Suprapubic skin (tissue), 4 donors: ENCODE measurements around the gene DOCK6. TPM values are rescaled to one million over a fixed set of nuclear protein-coding genes. Genes with fewer than 3 reads are reported as not detected.

Experiments used
- DNase-seq, 2 donors: peaks; one replicate each; pipeline ENCODE4 v3.0.0-alpha.2; 2019; ENCODE audit warnings: low spot score in 2 of 2
- H3K27ac ChIP-seq: fragments of 200-600 bp; sonication (generic); one replicate; pipeline ENCODE4 v1.5.1; 2019
- H3K27me3 ChIP-seq: fragments of 200-600 bp; sonication (generic); one replicate; pipeline ENCODE4 v1.5.1; 2019
- H3K36me3 ChIP-seq: fragments of 200-600 bp; sonication (generic); one replicate; pipeline ENCODE4 v1.5.1; 2019
- H3K4me1 ChIP-seq: fragments of 200-600 bp; sonication (generic); one replicate; pipeline ENCODE4 v1.5.1; 2019
- H3K4me3 ChIP-seq: fragments of 200-600 bp; sonication (generic); one replicate; pipeline ENCODE4 v1.5.1; 2019; ENCODE audit warnings: mild to moderate bottlenecking
- H3K9me3 ChIP-seq: fragments of 200-600 bp; sonication (generic); one replicate; pipeline ENCODE4 v1.5.1; 2019
- EP300 ChIP-seq: sonication (generic); formaldehyde crosslinking; IDR thresholded peaks from one replicate; pipeline ENCODE4 v1.6.1; 2017; ENCODE audit warnings: antibody characterized with exemption
- POLR2A ChIP-seq, 2 donors: fragments of 450-650 bp; IDR thresholded peaks; one replicate each; pipeline ENCODE4 v1.6.1; 2017; ENCODE audit warnings: antibody characterized with exemption in 2 of 2, mild to moderate bottlenecking in 2 of 2, moderate library complexity in 2 of 2
- POLR2AphosphoS5 ChIP-seq, 3 donors: sonication (generic); formaldehyde crosslinking; IDR thresholded peaks; one replicate each; pipeline ENCODE4 v1.6.1; 2017; ENCODE audit warnings: antibody characterized with exemption in 3 of 3
- WGBS: methylation state at CpG from one replicate; pipeline ENCODE4 v1.1.5; 2018; 5-methylcytosine and 5-hydroxymethylcytosine counted together
- total RNA-seq, 4 donors: library from RNA; depleted of rRNA; stranded (reverse); fragments of >200 nt; gene quantifications; one replicate each; pipeline ENCODE4 v1.1.0, GENCODE V29; 2016
- TF ChIP-seq, protein P1 (sequence below), 2 donors: fragments of 200-600 bp in 1 of 2; fragments of 450-650 bp in 1 of 2; sonication (generic) in 1 of 2; IDR thresholded peaks; one replicate each; pipeline ENCODE4 v1.5.1; 2016 to 2019; ENCODE audit warnings: antibody characterized with exemption in 2 of 2, mild to moderate bottlenecking in 1 of 2, moderate library complexity in 1 of 2

DOCK6 gene, protein sequence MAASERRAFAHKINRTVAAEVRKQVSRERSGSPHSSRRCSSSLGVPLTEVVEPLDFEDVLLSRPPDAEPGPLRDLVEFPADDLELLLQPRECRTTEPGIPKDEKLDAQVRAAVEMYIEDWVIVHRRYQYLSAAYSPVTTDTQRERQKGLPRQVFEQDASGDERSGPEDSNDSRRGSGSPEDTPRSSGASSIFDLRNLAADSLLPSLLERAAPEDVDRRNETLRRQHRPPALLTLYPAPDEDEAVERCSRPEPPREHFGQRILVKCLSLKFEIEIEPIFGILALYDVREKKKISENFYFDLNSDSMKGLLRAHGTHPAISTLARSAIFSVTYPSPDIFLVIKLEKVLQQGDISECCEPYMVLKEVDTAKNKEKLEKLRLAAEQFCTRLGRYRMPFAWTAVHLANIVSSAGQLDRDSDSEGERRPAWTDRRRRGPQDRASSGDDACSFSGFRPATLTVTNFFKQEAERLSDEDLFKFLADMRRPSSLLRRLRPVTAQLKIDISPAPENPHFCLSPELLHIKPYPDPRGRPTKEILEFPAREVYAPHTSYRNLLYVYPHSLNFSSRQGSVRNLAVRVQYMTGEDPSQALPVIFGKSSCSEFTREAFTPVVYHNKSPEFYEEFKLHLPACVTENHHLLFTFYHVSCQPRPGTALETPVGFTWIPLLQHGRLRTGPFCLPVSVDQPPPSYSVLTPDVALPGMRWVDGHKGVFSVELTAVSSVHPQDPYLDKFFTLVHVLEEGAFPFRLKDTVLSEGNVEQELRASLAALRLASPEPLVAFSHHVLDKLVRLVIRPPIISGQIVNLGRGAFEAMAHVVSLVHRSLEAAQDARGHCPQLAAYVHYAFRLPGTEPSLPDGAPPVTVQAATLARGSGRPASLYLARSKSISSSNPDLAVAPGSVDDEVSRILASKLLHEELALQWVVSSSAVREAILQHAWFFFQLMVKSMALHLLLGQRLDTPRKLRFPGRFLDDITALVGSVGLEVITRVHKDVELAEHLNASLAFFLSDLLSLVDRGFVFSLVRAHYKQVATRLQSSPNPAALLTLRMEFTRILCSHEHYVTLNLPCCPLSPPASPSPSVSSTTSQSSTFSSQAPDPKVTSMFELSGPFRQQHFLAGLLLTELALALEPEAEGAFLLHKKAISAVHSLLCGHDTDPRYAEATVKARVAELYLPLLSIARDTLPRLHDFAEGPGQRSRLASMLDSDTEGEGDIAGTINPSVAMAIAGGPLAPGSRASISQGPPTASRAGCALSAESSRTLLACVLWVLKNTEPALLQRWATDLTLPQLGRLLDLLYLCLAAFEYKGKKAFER (N-terminal part only)
- 100 to 1,000 TPM in 2 of 4 donors, 10 to 100 TPM in 2; 69.7 to 188 (median 98.3) TPM for total RNA-seq

DNA sequence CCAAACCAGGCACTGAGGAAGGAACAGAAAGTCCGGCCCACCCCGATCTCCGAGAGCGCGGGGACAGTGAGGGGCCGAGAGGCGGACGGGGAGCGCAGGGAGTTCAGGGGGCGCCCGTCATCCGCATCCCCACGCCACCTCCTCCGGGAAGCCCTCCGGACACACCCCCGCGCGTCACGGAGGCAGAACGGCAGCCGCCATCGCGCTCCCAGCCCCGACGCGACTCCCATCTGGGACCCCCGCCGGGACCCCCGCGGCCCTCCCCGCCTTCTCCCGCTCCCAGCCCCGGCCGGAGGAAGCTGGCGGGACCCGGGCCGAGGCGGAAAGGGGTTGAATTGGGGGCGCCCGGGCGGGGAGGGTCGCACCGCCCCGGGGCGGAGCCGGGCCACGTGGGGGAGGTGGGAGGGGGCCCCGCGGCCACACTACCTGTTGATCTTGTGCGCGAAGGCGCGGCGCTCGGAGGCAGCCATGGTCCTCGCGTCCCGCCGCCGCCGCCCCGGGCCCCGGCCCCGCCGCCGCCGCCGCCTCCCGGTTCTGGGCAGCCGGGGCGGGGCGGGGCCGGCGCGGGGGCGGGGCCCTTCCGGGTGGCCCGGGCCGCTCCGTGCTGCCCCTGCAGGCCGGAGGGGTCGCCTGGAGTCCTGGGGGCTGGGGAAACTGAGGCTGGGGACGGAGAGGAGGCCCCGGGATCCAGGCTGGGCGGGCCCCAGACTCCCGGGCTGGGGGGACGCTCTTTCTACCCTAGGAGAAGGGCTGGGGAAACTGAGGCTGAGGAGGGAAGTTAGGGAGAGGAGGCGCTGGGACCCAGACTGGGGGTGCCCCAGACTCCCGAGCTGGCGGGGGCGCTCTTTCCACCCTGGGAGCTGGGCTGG, at the start of gene DOCK6:
TSS of gene DOCK6 (minus strand) at position 554 of the 869 bp plus-strand sequence. CDS start at position 470, 84 bp downstream.
- H3K9me3 ChIP-seq: no peaks in the 10 kb centered on the region
- peaks cover 39% of the 10 kb centered on the region for H3K4me1 ChIP-seq
- no peaks in the 10 kb centered on the region for H3K27me3 ChIP-seq
- DNase-seq: no peak
- 9% methylated on average over 11 of the region's 91 CpGs for WGBS
- peak within 1 kb of the TSS; percentile 87 for H3K27ac ChIP-seq
- peak within 1 kb of the TSS; percentile 91 for H3K4me3 ChIP-seq
- TF ChIP-seq EP300 (no peak), POLR2AphosphoS5 (IDR thresholded peaks at IDR 0.05) (no peak), POLR2A (IDR thresholded peaks at IDR 0.05) (no peak)
- TF ChIP-seq, protein P1, sequence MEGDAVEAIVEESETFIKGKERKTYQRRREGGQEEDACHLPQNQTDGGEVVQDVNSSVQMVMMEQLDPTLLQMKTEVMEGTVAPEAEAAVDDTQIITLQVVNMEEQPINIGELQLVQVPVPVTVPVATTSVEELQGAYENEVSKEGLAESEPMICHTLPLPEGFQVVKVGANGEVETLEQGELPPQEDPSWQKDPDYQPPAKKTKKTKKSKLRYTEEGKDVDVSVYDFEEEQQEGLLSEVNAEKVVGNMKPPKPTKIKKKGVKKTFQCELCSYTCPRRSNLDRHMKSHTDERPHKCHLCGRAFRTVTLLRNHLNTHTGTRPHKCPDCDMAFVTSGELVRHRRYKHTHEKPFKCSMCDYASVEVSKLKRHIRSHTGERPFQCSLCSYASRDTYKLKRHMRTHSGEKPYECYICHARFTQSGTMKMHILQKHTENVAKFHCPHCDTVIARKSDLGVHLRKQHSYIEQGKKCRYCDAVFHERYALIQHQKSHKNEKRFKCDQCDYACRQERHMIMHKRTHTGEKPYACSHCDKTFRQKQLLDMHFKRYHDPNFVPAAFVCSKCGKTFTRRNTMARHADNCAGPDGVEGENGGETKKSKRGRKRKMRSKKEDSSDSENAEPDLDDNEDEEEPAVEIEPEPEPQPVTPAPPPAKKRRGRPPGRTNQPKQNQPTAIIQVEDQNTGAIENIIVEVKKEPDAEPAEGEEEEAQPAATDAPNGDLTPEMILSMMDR (IDR thresholded peaks at IDR 0.05): peak in 1 of 2 donors; percentile 30
- H3K36me3 ChIP-seq: no peaks in the 10 kb centered on the region

DNA sequence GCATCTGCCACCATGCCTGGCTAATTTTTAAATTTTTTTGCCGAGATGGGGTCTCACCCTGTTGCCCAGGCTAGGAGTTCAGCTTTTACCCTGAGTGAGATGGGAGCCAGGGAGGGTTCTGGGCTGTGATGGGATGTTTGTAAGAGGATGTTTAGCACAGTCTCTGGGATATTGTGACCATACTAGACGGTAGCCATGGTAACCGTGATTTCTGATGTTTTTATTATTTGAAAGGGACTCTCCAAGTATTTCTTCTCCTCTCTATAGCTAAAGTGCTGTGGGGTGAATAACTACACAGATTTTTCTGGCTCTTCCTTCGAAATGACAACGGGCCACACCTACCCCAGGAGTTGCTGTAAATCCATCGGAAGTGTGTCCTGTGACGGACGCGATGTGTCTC, 44.0 kb upstream of the DOCK6 start:
- H3K4me1 ChIP-seq: no peaks in the 10 kb centered on the region
- H3K27me3 ChIP-seq: no peaks in the 10 kb centered on the region
- H3K36me3 ChIP-seq: no peaks in the 10 kb centered on the region
- TF ChIP-seq, protein P1 (IDR thresholded peaks at IDR 0.05): no peak
- TF ChIP-seq POLR2AphosphoS5 (IDR thresholded peaks at IDR 0.05): no peak
- TF ChIP-seq EP300: no peak
- no peak for TF ChIP-seq POLR2A (IDR thresholded peaks at IDR 0.05)
- WGBS: 64% methylated on average over 9 of the region's 9 CpGs
- H3K4me3 ChIP-seq: no peak overlapping the region
- no peaks in the 10 kb centered on the region for H3K9me3 ChIP-seq
- no peak for DNase-seq
- no peak overlapping the region for H3K27ac ChIP-seq

DNA sequence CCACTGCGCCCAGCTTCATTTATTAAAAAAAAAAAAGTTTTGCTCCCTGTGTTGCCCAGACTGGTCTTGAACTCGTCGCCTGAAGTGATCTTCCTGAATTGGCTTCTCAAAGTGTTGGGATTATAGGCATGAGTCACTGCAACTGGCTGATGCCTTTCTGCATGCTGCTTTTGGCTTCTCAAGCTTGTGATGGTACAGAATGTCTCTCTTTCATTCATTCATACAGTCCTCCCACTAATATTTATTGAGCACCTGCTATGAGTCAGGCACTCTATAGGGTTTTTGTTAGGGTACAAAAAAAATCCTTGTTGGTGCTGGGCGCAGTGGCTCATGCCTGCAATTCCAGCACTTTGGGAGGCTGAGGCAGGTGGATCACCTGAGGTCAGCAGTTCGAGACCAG, 42.6 kb upstream of the DOCK6 start:
- Histone ChIP-seq H3K4me3 (no peak overlapping the region), H3K9me3 (no peaks in the 10 kb centered on the region), H3K27me3 (no peaks in the 10 kb centered on the region), H3K4me1 (no peaks in the 10 kb centered on the region), H3K36me3 (no peaks in the 10 kb centered on the region), H3K27ac (no peak overlapping the region)
- no peak for DNase-seq
- WGBS: 66% methylated on average over 5 of the region's 5 CpGs
- TF ChIP-seq POLR2AphosphoS5 (IDR thresholded peaks at IDR 0.05) (no peak), EP300 (no peak), POLR2A (IDR thresholded peaks at IDR 0.05) (no peak)
- TF ChIP-seq, protein P1 (IDR thresholded peaks at IDR 0.05): no peak

DNA sequence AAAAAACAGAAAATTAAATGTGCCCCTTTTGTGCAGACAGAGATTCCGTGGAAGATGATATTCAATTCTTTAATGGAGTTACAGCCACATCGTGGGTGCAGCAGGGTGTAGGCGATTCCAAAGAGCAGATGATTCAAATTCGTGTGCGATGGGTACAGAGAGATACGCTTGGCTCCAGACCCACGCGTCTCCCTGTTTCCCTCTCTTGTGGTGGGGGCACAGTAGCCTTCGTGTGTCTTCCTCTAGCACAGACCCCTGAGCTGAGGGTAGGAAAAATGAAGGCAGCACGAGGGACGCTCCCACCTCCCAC, 38.4 kb upstream of the DOCK6 start:
- H3K36me3 ChIP-seq: no peaks in the 10 kb centered on the region
- H3K27me3 ChIP-seq: no peaks in the 10 kb centered on the region
- H3K4me1 ChIP-seq: peaks cover 5% of the 10 kb centered on the region
- TF ChIP-seq EP300 (no peak), POLR2A (IDR thresholded peaks at IDR 0.05) (no peak), POLR2AphosphoS5 (IDR thresholded peaks at IDR 0.05) (no peak)
- TF ChIP-seq, protein P1 (IDR thresholded peaks at IDR 0.05): no peak
- H3K27ac ChIP-seq: no peak overlapping the region
- H3K4me3 ChIP-seq: no peak overlapping the region
- H3K9me3 ChIP-seq: no peaks in the 10 kb centered on the region
- DNase-seq: no peak
- 79% methylated on average over 11 of the region's 11 CpGs for WGBS
